K562 (cell line): ENCODE measurements around the gene TAF11L2. TPM values are rescaled to one million over a fixed set of nuclear protein-coding genes. Genes with fewer than 3 reads are reported as not detected.
"Not testable (repeated sequence)": the region's sequence is repeated elsewhere in the genome, so short reads cannot be mapped to it uniquely, and the experiment has no call there.

Experiments used
- ATAC-seq: fragments of 200-7000 bp; cut with Tn5 transposase; 3 replicates; pipeline ENCODE4 v1.9.1; 2020; ENCODE audit warnings: moderate library complexity
- BruUV-seq: library from RNA; stranded (reverse); fragments of 400-500 nt; replicated peaks from 2 replicates; lab custom pipeline; 2021; lab: Mats Ljungman, UMichigan
- CTCF ChIA-PET: fragments of 300-600 bp; formaldehyde crosslinking; extraction: SDS; loops from one replicate; lab custom pipeline; 2021; ENCODE audit warnings: low intra/inter-chr PET ratio; lab: Yijun Ruan, JAX
- POLR2A ChIA-PET: fragments of 300-600, 350-650 bp; sonication (Branson Sonifier 250); formaldehyde crosslinking; extraction: SDS; loops from one replicate; lab custom pipeline; 2021; ENCODE audit warnings: antibody characterized with exemption, inconsistent platforms; lab: Yijun Ruan, JAX
- DNase-seq, 4 experiments: peaks; one replicate each; pipeline versions ENCODE4 v3.0.0 to v3.0.0-alpha.2; 2011 to 2018; ENCODE audit warnings: low spot score in 3 of 4, mixed read lengths in 3 of 4; ENCODE audit errors: extremely low read depth in 1 of 4
- FAIRE-seq: peaks from 2 replicates; lab custom pipeline; 2011; peaks lifted over from hg19 to GRCh38; lab: Jason Lieb, UNC
- H2AFZ ChIP-seq: 2 replicates; pipeline ENCODE4 v1.6.0; 2011; ENCODE audit warnings: low read depth, low read length, control low read depth, inconsistent platforms
- H3K27ac ChIP-seq: fragments of 200-600 bp; 3 replicates; pipeline ENCODE4 v1.8.0; 2011; ENCODE audit warnings: low read depth, mild to moderate bottlenecking, control low read depth, inconsistent platforms, low read length, moderate library complexity, mixed read lengths; ENCODE audit errors: extremely low read depth
- H3K27me3 ChIP-seq, 2 experiments: fragments of 300-600 bp in 1 of 2; 2 replicates in 1 of 2; 3 replicates in 1 of 2; pipeline versions ENCODE4 v1.6.0 to v1.8.0; 2011; ENCODE audit warnings: inconsistent platforms in 2 of 2, low read length in 2 of 2, mild to moderate bottlenecking in 1 of 2, mixed read lengths in 1 of 2, moderate library complexity in 1 of 2; ENCODE audit not compliant: control insufficient read depth in 2 of 2, insufficient read depth in 2 of 2
- H3K36me3 ChIP-seq: fragments of 300-600 bp; 3 replicates; pipeline ENCODE4 v1.8.0; 2011; ENCODE audit warnings: mild to moderate bottlenecking, low read length, inconsistent platforms; ENCODE audit not compliant: control insufficient read depth, insufficient read depth
- H3K4me1 ChIP-seq, 2 experiments: fragments of 200-600 bp in 1 of 2; replicated peaks in 1 of 2; 2 replicates in 1 of 2; 3 replicates in 1 of 2; pipeline versions ENCODE4 v1.5.1 to v1.8.0; 2011; ENCODE audit warnings: inconsistent platforms in 2 of 2, low read length in 2 of 2, mild to moderate bottlenecking in 1 of 2, mixed read lengths in 1 of 2, moderate library complexity in 1 of 2; ENCODE audit not compliant: control insufficient read depth in 2 of 2, insufficient read depth in 2 of 2
- H3K4me2 ChIP-seq: 2 replicates; pipeline ENCODE4 v1.6.1; 2011; ENCODE audit warnings: low read length, control low read depth, inconsistent platforms, mixed read lengths; ENCODE audit not compliant: insufficient read depth
- H3K4me3 ChIP-seq: fragments of 200-600 bp; sonication (generic), shearing (Covaris generic); 2 replicates; pipeline ENCODE4 v1.5.1; 2016; ENCODE audit warnings: control low read depth, inconsistent platforms
- H3K79me2 ChIP-seq: fragments of 200-600 bp; 3 replicates; pipeline ENCODE4 v1.8.0; 2011; ENCODE audit warnings: low read length, inconsistent platforms; ENCODE audit not compliant: control insufficient read depth, insufficient read depth
- H3K9ac ChIP-seq, 2 experiments: 2 replicates each; pipeline versions ENCODE4 v1.6.0 to v1.6.1; 2011; ENCODE audit warnings: low read depth in 2 of 2, low read length in 2 of 2, control low read depth in 1 of 2, inconsistent platforms in 1 of 2, mild to moderate bottlenecking in 1 of 2, mixed read lengths in 1 of 2; ENCODE audit not compliant: insufficient read depth in 1 of 2
- H3K9me1 ChIP-seq: one replicate; pipeline ENCODE4 v1.6.0; 2011; ENCODE audit warnings: inconsistent platforms, mild to moderate bottlenecking, low read length, moderate library complexity; ENCODE audit not compliant: control insufficient read depth, insufficient read depth
- H3K9me3 ChIP-seq: replicated peaks from 2 replicates; pipeline ENCODE4 v1.5.1; 2011; ENCODE audit warnings: low read depth, low read length, inconsistent platforms; ENCODE audit not compliant: control insufficient read depth, insufficient read depth
- H4K20me1 ChIP-seq: replicated peaks from 2 replicates; pipeline ENCODE4 v1.6.1; 2011; ENCODE audit warnings: low read length, inconsistent platforms, mixed read lengths; ENCODE audit not compliant: control insufficient read depth, insufficient read depth
- ELF1 ChIP-seq: fragments of 200-800 bp; sonication (Bioruptor generic); IDR thresholded peaks from 2 replicates; pipeline ENCODE4 v1.6.1; 2016; ENCODE audit warnings: missing genetic modification characterization, missing compliant biosample characterization
- ETS2 ChIP-seq: IDR thresholded peaks from 2 replicates; pipeline ENCODE4 v1.6.1; 2016; ENCODE audit warnings: borderline replicate concordance, missing genetic modification characterization, mild to moderate bottlenecking, moderate library complexity, missing compliant biosample characterization; ENCODE audit not compliant: poor library complexity, severe bottlenecking
- HOMEZ ChIP-seq: fragments of 250-450 bp; sonication (Bioruptor Pico); IDR thresholded peaks from 2 replicates; pipeline ENCODE4 v1.4.0; 2020; ENCODE audit warnings: mild to moderate bottlenecking, moderate library complexity
- ZC3H11A ChIP-seq: IDR thresholded peaks from 2 replicates; pipeline ENCODE4 v1.6.1; 2012; ENCODE audit warnings: low read depth, low read length, improper control_type of control experiment
- WGBS: fragments of 100-300 bp; shearing (Covaris generic); methylation state at CpG from one replicate; pipeline ENCODE4 v1.1.6; 2016; ENCODE audit warnings: low coverage, mixed read lengths; ENCODE audit not compliant: insufficient coverage; ENCODE audit errors: missing lambda C conversion rate; 5-methylcytosine and 5-hydroxymethylcytosine counted together
- in situ Hi-C: fragments of 300-500 bp; cut with MboI; formaldehyde crosslinking; loops from 4 replicates; pipeline ENCODE4 v1.15.0; 2018; ENCODE audit warnings: inconsistent platforms, mixed read lengths
- intact Hi-C: fragments of 100-400 bp; cut with micrococcal nuclease; formaldehyde crosslinking; loops from 2 replicates; pipeline ENCODE4 v1.14.2; 2022
- polyA plus RNA-seq, 8 experiments: library from polyadenylated mRNA; depleted of rRNA in 4 of 8; stranded (reverse) in 5 of 8; unstranded in 3 of 8; fragments of >200 nt; fragmentation: Nextera tagmentation in 2 of 8; fragmentation: Illumina TruSeq in 1 of 8; extraction: Ambion mirVana in 2 of 8; extraction: Trizol in 1 of 8; gene quantifications; 2 replicates each; pipeline versions ENCODE4 v1.2.1 to v1.2.3, GENCODE V29; 2011 to 2014; ENCODE audit warnings: inconsistent platforms in 1 of 8, missing spikeins in 1 of 8
- total RNA-seq, 7 experiments: library from RNA; depleted of rRNA in 6 of 7; stranded (reverse); fragments of >200 nt in 6 of 7; fragmentation: Illumina TruSeq in 2 of 7; extraction: Trizol in 2 of 7; gene quantifications; 2 replicates each; pipeline versions ENCODE4 v1.2.1 to v1.2.3, GENCODE V29; 2011 to 2021; ENCODE audit warnings: low replicate concordance in 1 of 7

Gene TAF11L2
- total and polyA plus RNA-seq, 9 of the 15 experiments (the other 6 are each of a cell fraction or from before 2014, with no cell fraction given), result not detected

DNA sequence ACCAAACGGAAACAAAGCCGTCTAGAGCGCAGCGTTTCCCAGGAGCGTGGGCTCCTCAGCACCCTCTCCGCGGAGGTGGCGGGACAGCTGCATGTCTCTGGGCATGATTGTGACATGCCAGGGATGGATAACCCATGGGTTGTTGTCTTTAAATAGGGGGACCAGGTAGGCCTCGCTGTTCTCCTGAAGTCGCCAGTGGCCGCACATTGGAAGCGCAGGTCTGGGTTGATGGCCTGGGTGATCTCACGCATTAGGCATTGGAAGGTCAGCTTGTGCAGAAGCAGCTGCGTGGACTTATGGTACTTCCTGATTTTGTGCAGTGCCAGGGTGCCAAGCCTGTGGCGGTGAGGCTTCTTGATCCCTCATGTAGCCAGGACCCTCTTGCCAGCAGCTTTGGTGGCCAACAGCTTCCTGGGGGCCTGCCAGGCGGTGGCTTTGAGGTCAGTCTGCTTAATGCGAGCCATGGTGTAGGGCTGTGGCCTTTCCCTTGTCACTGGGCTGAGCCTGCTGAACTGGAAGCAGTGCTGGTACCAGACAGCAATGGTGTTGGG, 13.8 kb downstream of the TAF11L2 start (continued):
- TF ChIP-seq ZC3H11A, result no peak
- no peak for TF ChIP-seq ETS2 (tag)
- no peak for TF ChIP-seq HOMEZ (CRISPR knock-in tag)

GRCh38 chr5:17517526-17517925, 19.5 kb downstream of the TAF11L2 start:
- intact Hi-C loops, H3K36me3 ChIP-seq, H3K9ac ChIP-seq, H3K9me1 ChIP-seq, in situ Hi-C loops, H3K4me1 ChIP-seq, H3K27me3 ChIP-seq, DNase-seq, FAIRE-seq, H3K4me3 ChIP-seq, H2AFZ ChIP-seq, H3K79me2 ChIP-seq, ATAC-seq, BruUV-seq, H3K9me3 ChIP-seq, CTCF ChIA-PET, POLR2A ChIA-PET, H3K27ac ChIP-seq, H3K4me2 ChIP-seq, H4K20me1 ChIP-seq: not testable (repeated sequence)
- 2% methylated on average over 8 of the region's 12 CpGs for WGBS
- TF ChIP-seq ELF1 (tag), result peak; percentile 41; the same call in 1 of the 2 replicates

GRCh38 chr5:17518067-17518466, 20.0 kb downstream of the TAF11L2 start, which contains the start of gene TAF11L3:
TSS of gene TAF11L3 (plus strand) at chr5:17518367.
- H3K27ac ChIP-seq, intact Hi-C loops, H4K20me1 ChIP-seq, POLR2A ChIA-PET, H3K4me2 ChIP-seq, H3K27me3 ChIP-seq, H3K9ac ChIP-seq, ATAC-seq, H3K4me3 ChIP-seq, H3K9me1 ChIP-seq, H3K4me1 ChIP-seq, H3K36me3 ChIP-seq, H3K9me3 ChIP-seq, H2AFZ ChIP-seq, CTCF ChIA-PET, in situ Hi-C loops, DNase-seq, FAIRE-seq, BruUV-seq, H3K79me2 ChIP-seq: not testable (repeated sequence)
- no CpG with 5 or more reads among the region's 15 CpGs for WGBS

- H3K4me1 ChIP-seq, in situ Hi-C loops, FAIRE-seq, H3K79me2 ChIP-seq, H3K9ac ChIP-seq, H3K36me3 ChIP-seq, H3K9me1 ChIP-seq, H3K9me3 ChIP-seq, intact Hi-C loops, ATAC-seq, H2AFZ ChIP-seq, H3K4me2 ChIP-seq, H3K27ac ChIP-seq, CTCF ChIA-PET, DNase-seq, POLR2A ChIA-PET, H4K20me1 ChIP-seq, H3K4me3 ChIP-seq, H3K27me3 ChIP-seq, BruUV-seq: not testable (repeated sequence)
- WGBS, result under 1% methylated on average over 8 of the region's 14 CpGs
These were observed 21.5 kb downstream of the TAF11L2 start for GRCh38 chr5:17519508-17519907.
